ENCODE results near the gene ECHS1.
"Not testable (repeated sequence)": the region's sequence is repeated elsewhere in the genome, so short reads cannot be mapped to it uniquely, and the experiment has no call there.

Gene ECHS1

DNA sequence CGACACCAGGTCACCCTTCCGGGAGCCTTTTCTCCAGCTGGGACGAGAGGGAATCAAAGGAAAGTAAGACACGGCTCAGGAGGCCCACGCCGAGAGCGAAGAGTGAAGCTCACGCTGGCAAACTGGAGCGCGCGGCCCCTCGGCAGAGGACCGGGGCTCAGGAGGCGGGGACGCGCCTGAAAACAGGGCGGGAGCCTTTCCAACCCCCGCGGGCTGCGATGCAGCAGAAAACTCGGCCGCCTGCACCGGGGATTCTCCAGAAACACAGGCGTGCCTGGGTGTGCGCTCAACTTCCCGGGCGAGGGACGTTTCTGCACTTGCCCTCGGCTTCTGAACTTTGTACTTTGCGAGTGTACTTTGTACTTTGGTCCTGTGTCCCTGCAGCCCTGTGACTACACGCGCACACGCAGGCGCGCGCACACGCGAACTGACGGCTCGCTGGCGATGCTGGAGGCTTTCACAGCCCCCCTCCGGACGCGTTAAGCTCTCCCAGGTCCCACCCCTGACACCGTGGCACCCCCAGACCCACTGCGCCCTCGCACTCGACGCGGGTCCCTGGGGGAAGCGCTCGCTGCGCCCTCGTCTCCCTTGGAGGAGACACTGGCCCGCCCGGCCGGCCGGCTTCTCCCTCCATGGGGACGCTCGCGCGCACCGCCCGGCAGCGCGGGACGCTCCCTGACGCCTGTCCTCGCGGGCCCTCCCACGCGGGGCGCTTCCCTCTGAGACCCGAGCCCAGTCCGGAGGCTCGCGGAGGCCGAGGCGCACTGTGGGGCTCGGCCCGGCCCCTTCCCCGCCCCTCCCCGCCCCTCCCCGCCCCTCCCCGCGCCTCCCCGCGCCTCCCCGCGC lies 5.3 kb upstream of the ECHS1 start:
- DNase-seq (ENCODE audit: low spot score): peak; percentile 81

DNA sequence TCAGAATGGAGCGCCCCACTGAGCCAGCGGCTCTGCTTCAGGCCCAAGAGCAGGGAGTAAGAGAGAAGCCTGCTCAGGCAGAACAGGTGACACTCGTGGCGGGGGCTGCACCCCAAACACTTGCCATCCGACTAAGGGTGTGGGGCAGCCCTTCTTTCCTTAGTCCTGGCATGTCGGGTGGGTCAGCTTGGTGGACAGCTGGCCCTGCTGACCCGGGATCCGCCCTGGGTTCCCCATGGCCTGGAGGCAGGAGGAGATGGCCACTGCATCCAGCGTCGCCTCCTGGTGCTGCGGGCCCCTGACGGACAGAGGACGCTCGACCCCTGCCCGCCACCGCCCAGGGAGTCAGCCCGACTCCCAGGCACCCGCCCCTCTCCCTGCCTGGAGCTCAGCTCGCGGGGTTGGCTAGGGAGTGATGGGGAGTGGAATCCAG lies 4.7 kb upstream of the ECHS1 start:
- DNase-seq (ENCODE audit: low spot score): no peak

DNA sequence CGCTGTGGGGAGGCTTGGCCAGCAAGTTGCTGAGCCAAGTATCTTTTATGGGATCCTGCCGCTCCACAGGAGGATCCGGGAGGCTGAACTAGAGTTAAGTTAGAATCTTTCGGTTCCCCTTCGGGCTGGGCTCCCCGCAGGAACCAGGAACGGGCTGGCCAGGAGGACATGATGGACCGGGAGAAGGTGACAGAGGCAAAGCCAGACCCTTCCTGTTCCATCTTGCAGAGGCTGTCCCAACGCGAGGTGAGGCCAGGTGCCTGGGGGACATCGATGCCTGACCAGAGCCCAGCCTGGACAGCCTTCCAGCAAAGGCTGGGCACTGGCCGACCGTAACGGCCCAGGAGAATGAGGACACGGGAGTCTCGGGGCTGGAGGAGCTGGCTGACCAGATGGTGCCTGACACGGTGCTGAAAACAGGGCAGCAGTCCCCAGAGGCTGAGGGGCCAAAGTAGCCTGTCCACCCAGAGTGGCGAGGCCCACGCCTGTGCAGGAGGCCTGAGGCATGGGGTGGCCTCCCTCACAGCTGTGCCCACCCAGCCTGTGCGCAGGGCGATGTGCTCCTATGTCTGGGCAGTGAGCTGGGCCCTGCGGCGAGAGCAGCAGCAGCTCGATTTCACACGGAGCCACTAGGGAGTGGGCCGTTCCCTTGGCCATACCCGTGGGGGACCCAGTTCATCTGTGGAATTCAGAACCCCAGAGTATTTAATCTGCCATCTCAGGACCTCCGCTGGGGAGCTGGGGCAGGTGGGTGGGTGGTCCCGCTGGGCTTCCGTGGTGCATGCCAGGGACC lies 4.1 kb upstream of the ECHS1 start:
- DNase-seq (ENCODE audit: low spot score): no peak

DNA sequence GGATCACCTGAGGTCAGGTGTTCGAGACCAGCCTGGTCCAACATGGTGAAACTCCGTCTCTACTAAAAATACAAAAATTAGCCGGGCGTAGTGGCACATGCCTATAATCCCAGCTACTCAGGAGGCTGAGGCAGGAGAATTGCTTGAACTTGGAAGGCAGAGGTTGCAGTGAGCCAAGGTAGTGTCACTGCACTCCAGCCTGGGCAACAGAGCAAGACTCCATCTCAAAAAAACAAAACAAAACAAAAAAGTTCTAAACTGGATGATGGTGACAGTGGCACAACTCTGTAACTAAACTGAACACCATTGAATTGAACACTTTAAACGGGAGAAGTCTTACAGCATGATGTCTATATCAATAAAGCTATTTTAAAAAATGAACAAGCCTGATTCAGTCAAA lies 3.0 kb upstream of the ECHS1 start:
- not testable (repeated sequence) for DNase-seq (ENCODE audit: low spot score)

DNA sequence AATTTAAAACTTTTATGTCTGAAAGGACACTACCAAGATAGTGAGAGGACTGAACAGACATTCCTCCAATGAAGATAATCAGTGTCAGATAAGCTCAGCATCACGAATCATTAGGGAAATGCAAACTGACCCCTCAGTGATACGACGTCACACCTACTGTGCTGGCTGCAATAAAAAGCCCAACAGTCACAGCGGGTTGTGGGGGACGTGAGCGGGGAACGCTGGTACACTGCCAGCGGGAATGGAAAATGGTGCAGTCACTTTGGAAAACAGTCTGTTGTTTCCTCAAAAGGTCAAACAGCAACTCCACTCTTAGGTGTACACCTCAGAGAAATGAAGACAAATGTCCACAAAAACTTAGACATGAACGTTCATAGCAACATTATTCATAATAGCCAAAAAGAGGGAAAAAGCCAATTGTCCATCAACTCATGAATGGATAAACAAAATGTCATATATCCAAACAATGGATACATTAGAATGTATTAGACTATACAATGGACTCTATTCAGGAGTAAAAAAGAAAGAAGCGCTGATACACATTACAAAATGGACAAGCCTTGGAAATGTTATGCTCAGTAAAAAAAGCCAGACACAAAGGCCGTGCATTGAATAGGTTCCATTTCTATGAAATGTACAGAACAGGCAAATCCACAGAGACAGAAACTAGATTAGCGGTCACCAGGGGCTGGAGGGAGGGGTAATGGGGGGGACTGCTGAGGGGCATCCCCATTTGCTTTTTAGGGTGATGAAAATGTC lies 2.4 kb upstream of the ECHS1 start:
- DNase-seq (ENCODE audit: low spot score): no peak

DNA sequence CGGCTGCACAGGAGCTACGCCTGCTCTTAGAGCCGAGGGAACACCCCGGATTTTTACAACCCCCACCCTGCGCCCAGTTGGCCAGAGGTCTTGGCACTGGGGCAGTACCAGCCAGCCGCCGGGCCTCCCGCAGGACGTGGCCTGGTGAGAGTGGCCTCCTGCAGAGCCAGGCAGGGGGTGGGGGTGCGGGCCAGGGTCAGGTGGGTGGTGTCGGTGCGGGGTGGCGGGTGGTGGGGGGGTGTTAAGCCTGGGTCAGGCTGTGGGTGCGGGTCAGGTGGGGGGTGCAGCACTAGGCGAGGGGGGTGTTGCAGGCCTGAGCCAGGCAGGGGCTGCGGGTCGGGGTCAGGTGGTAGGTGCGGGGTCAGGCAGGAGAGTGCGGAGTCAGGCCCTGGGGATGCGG lies 647 bp downstream of the ECHS1 start:
- no peak for DNase-seq (ENCODE audit: low spot score)

DNA sequence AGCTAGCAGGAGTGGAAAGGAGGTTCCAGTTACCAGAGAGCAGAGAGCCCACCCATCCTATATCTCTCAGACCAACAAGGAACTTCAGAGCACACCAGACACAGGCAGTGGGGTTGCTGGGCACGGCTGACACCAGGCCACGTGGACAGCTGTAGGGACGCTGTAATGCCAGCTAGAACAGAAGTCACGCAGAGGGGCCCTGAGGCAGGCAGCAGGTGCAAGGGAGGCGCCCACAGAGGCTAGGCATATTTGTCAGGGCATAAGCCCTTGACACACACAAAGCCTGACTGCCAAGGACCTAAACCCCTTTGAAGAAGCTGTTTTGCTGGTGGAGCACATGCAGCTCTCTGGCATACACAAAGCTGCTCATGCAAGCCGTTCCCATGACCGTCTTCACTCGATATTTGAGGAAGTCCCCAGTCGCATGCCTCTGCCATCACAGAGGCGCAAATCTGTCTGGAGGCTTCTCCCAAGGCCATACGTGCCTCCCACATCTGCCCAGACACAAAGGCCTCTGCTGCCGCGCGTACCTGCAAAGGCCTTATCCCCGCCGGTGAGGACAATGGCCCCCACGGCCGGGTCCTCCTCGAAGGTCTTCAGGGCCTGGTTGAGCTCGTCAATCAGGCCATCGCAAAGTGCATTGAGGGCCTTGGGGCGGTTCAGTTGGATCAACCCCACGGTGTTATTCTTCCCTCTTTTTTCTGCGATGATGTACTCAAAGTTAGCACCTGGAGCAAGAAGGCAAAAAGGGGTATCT lies 2.9 kb downstream of the ECHS1 start:
- no peak for DNase-seq (ENCODE audit: low spot score)

DNA sequence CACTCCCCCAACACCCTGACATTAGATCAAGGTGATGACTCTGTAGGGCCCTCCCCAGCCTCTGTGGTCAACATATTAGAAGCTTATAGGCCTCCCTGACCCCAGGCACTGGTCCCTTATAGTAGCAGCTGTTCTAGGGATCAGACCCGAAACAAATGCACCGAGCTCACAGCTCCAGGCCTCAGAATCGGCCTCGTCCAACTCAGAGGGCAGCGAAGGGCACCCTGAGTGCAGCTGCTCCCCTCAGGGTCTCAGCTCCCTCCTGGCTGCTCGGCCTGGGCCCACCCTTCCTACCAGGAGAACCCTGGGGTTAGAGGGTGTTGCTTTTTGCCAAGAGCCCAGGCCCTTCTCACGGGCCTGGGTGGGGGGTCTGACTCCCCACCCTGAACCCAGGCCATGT lies 5.0 kb downstream of the ECHS1 start:
- DNase-seq (ENCODE audit: low spot score): no peak

DNA sequence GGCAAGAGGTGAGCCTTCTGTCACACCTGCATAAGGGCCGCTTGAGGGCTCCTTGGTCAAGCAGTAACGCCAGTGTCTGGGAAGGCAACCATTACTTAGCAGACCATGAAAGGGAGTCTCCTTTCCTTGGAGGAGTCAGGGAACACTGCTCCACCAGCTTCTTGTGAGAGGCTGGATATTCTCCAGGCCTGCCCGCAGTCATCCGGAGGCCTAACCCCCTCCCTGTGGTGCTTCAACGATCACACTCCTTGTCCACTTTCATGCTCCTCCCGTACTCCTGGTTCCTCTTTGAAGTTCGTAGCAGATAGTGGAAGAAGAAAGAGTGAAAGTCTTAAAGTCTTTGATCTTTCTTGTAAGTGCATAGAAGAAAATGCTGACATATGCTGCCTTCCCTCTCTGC lies 5.7 kb downstream of the ECHS1 start:
- not testable (repeated sequence) for DNase-seq (ENCODE audit: low spot score)

DNA sequence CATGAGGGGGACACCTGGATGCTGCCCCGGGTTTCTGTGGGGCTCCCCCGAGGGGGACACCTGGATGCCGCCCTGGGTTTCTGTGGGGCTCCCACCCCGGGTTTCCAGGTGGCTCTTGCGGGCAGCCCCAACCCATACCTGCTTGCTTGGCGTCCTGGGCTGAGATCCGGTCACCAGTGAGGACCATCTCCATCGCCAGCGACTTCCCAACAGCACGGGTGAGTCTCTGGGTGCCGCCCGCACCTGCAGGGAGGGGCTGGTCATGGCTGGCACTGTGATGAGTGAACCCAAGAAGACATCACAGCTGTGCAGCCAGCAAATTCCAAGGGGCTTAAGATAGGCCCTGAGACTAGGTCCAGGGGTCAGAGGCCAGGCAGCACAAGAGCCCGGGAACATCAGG lies 6.4 kb downstream of the ECHS1 start:
- no peak for DNase-seq (ENCODE audit: low spot score)

DNA sequence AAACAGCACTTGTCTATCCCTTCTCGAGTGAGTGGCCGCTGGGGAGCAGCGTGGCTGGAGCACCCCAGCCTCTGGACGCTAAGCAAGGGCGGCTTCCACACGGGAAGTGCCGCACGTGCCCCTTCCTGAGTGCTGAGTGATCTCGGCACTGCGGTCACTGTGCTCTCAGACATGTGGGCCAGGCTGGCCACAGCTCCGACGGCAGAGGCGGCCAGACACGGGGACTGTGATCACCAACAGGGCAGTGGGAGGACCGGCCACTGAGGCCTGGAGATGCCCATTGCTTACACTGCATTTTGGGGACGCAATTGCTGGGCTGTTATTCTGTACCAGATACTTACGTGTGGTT lies 7.0 kb downstream of the ECHS1 start:
- DNase-seq (ENCODE audit: low spot score): no peak

DNA sequence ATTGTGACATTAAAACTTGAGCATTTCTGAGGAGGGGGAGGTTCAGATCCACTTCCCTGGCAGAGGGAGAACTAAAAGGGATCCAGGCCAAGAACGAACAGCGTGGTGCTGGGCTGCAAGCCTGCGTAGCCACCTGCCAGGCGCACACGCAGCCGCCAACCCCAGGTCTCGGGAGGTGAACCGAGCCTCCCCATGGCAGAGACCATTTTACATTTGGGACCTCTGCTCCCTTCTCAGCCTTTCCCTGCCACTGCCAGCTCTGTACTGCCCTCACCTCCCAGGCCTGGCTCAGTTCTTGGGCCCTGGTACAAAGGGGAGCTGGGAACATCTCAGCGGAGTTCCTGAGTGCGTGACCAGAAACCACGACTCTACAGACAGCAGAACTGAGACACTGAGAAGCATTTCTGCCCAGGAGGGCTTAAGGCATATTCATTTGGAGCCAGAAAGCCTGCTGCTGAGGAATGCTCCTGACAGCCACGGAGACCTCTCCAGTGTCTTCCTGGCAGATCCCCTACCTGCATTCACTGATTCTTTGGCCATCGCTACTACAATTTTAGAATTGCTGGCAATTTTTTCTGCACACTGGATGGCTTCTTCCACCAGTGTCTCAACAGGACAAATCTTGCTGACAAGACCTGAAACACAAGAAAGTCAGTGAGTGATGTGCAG lies 7.6 kb downstream of the ECHS1 start:
- DNase-seq (ENCODE audit: low spot score): no peak

DNA sequence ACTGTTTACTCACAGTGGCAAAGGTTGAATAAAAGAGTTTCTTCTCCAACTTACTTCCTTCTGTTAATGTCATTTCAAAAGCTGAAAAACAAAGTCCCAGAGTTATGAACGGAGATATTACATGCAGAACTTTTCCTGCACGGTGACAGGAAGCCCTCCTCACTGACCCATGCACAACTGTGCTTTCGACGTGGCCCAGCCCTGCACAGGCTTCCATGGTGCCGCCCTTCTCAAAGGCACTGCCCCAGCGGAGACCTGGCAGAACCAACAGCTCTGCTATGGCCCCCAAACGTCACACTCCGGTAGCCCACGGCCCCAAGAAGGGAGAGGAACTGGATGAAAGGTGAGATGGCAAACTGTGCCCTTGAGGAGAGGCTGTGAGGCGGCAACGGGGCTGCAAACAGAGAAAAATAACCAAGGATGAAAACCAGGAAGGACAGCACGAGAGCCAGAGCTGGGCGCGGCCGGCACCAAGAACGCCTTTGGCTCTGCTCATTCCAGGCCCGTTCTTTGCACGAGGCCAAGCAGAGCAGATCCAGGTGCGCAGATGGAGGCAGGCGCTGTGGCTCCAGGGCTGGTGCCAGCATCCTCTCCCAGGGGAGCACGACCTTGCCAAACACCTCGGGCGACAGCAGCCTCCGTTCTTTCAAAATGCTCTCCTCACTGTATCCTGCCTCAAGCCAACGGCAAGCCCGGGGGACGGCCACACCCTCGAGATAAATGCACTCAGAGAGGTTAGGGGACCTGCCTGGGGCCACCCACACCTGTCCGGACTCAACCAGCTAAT lies 8.3 kb downstream of the ECHS1 start:
- no peak for DNase-seq (ENCODE audit: low spot score)

DNA sequence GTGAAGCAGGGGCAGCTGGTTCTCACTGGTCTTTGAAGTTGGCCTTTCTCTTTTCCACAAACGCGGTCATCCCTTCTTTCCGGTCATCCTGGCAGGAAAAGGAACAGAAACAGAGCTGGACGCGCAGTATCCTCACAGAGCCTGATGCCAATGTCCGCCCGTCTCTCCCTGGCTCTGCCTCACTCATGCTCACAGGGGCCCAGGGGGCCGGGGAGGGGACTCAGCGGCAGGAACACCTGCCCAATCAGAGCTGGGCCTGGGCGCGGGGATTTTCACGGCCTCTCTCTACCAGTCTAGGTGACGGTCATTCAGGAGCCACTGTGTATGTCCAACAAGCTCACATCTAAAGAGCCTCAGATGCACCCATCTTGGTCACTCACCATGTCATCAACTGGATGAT lies 10.3 kb downstream of the ECHS1 start:
- DNase-seq (ENCODE audit: low spot score): no peak

DNA sequence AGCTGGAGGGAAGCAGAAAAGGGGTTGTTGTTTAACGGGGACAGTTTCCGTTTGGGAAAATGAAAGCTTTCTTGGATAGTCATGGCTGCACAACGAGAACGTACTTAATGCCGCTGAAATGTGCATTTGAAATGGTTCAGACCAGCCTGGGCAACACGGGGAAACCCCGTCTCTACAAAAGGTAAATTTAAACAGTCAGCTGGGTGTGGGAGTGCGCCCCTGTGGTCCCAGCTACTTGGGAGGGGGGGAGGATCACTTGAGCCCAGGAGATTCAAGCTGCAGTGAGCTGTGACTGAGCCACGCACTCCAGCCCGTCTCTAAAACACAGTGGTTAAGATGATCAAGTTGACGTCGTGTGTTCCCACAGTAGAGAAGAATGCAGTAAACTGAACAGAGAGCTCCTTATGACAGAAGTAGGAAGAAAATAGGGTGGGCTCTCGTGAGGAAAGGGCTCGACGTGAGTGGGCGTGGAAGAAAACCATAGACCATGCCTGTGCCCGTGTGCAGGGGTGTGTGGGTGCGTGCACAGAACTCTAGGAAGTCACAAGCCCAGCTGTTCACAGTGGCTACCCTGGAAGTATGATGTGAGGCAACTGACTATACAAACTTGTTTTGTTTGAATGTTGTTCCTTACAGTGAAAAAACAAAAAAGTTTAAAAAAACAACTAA lies 11.2 kb downstream of the ECHS1 start:
- no peak for DNase-seq (ENCODE audit: low spot score)

DNA sequence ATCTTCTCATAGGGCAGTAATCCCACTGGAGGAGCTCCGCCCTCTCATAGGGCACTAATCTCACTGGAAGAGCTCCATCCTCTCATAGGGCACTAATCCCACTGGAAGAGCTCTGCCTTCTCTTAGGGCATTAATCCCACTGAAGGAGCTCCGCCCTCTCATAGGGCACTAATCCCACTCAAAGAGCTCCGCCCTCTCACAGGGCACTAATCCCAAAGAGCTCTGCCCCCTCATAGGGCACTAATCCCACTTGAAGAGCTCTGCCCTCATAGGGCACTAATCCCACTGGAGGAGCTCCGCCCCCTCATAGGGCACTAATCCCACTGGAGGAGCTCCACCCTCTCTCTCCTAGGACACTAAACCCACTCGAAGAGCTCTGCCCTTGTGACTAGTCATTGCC lies 11.9 kb downstream of the ECHS1 start:
- no peak for DNase-seq (ENCODE audit: low spot score)

DNA sequence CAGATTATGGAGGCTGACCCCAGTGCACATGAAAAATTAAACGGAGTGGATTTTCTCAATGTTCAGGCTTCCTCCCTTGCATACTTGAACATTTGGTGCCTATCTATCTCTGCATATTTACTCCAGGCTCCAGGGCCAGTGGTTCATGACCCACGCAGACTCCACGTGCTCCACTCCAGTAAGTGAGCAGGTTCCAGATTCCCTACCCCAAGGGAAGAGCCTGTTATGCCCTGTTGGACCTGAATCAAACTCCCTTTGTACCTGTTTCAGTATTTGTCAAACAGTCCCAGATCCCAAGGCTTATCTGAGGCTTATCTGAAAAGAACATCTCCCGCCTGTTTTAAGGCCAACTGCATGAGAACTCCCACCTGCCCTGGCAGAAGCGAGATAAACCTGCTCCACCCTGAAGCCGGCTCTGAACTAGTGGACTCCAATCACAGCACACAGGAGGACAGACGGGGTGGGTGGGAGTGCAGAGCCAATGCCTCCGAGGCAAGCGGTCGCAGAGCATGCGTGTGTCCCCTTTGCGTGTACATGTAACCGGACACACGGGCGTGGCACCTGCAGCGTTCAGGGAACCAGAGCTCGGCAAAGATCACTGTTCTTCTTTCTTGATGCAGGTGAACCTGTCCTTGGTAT lies 13.1 kb downstream of the ECHS1 start:
- no peak for DNase-seq (ENCODE audit: low spot score)

DNA sequence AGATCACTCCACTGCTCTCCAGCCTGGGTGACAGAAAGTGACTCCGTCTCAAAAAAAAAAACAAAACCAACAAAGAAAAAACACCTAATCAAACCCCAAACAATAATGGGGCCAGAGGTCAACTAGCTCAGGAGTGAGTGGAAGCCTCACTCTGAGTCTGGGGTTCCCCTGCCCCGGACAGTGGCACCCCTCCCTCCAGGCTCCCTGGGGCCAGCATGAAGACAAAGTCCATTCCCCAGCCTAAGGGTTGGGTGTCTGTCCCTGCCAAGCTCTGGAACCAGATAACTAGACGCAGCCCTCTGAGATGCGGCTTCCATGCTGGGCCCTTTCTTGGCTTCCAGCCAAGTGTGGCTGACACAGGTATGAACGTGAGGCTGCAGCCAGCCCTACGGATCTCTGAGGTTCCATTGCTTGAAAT lies 13.6 kb downstream of the ECHS1 start:
- no peak for DNase-seq (ENCODE audit: low spot score)

DNA sequence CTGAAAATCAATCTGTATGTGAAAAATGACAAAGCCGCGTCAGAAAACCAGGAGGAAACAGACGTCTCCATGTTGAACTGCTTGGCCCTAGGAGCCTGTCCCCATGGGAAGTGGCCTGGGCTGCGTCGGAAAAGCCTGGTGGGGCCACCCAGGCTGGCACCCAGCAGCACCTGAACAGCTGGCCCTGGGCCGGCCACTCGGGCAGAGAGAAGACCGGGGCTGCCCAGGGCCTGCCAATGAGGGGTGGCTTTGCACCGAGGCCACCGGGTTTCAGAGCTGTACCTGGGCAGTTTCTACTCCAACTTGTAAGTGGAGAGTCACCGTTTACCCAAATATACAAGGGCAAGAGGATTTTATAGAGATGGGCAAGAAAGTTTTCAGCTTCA lies 14.2 kb downstream of the ECHS1 start:
- no peak for DNase-seq (ENCODE audit: low spot score)

All from ecto neural progenitor cell (in vitro differentiated cells).